Measurements from ENCODE around the gene SYCP2.

GRCh38 chr20:59880198-59880597, 53.2 kb downstream of the SYCP2 start:
- no peak for TF ChIP-seq EZH2 (IDR thresholded peaks at IDR 0.05; ENCODE audit: borderline replicate concordance, low read length)
- TF ChIP-seq CTCF (IDR thresholded peaks at IDR 0.05; ENCODE audit: low read length): no peak
